Uterus (tissue), 4 donors: ENCODE measurements around the gene SDSL. TPM values are rescaled to one million over a fixed set of nuclear protein-coding genes. Genes with fewer than 3 reads are reported as not detected.

Source experiments
- DNase-seq, 2 donors: peaks; one replicate each; pipeline ENCODE4 v3.0.0-alpha.2; 2019 to 2020
- H3K27ac ChIP-seq, 2 donors: fragments of 200-600 bp; sonication (generic); 1 replicate in 1 of 2; 2 replicates in 1 of 2; pipeline ENCODE4 v1.5.1; 2016 to 2018
- H3K27me3 ChIP-seq, 2 donors: fragments of 200-600 bp; sonication (generic); one replicate each; pipeline ENCODE4 v1.5.1; 2018 to 2019; ENCODE audit warnings: control low read depth in 1 of 2
- H3K36me3 ChIP-seq, 2 donors: fragments of 200-600 bp; sonication (generic); one replicate each; pipeline ENCODE4 v1.5.1; 2019; ENCODE audit warnings: control low read depth in 1 of 2
- H3K4me1 ChIP-seq, 2 donors: fragments of 200-600 bp; sonication (generic); one replicate each; pipeline ENCODE4 v1.5.1; 2018 to 2019; ENCODE audit warnings: control low read depth in 1 of 2
- H3K4me3 ChIP-seq, 2 donors: fragments of 200-600 bp; sonication (generic); 1 replicate in 1 of 2; 2 replicates in 1 of 2; pipeline ENCODE4 v1.5.1; 2018 to 2019; ENCODE audit warnings: mild to moderate bottlenecking in 1 of 2
- H3K9me3 ChIP-seq, 2 donors: fragments of 200-600 bp; sonication (generic); one replicate each; pipeline ENCODE4 v1.5.1; 2019; ENCODE audit warnings: control low read depth in 1 of 2
- POLR2A ChIP-seq, 2 donors: fragments of 450-650 bp; IDR thresholded peaks; one replicate each; pipeline ENCODE4 v1.6.1; 2016; ENCODE audit warnings: antibody characterized with exemption in 2 of 2, mild to moderate bottlenecking in 1 of 2, moderate library complexity in 1 of 2
- intact Hi-C: fragments of 100-400 bp; cut with DNase I; formaldehyde crosslinking; loops from one replicate; pipeline ENCODE4 v1.15.1; 2023; ENCODE audit warnings: low total_unique reads
- total RNA-seq, 4 donors: library from RNA; depleted of rRNA in 3 of 4; stranded (reverse); fragments of >200 nt in 3 of 4; gene quantifications; one replicate each; pipeline versions ENCODE4 v1.1.0 to v1.2.4, GENCODE V29; 2014 to 2023
- TF ChIP-seq, protein P1 (sequence below), 4 experiments: fragments of 200-600 bp in 2 of 4; fragments of 450-650 bp in 2 of 4; sonication (generic) in 2 of 4; IDR thresholded peaks; one replicate each; pipeline ENCODE4 v1.5.1; 2016 to 2019; ENCODE audit warnings: antibody characterized with exemption in 4 of 4, mild to moderate bottlenecking in 2 of 4, moderate library complexity in 1 of 4
- donor health status: DM: yes; HTN: yes; CAD: no.

Gene SDSL
- total RNA-seq, 4 donors from 2014 or later, result 0.26 to 3.0 (median 0.61) TPM; not detected in 1

DNA sequence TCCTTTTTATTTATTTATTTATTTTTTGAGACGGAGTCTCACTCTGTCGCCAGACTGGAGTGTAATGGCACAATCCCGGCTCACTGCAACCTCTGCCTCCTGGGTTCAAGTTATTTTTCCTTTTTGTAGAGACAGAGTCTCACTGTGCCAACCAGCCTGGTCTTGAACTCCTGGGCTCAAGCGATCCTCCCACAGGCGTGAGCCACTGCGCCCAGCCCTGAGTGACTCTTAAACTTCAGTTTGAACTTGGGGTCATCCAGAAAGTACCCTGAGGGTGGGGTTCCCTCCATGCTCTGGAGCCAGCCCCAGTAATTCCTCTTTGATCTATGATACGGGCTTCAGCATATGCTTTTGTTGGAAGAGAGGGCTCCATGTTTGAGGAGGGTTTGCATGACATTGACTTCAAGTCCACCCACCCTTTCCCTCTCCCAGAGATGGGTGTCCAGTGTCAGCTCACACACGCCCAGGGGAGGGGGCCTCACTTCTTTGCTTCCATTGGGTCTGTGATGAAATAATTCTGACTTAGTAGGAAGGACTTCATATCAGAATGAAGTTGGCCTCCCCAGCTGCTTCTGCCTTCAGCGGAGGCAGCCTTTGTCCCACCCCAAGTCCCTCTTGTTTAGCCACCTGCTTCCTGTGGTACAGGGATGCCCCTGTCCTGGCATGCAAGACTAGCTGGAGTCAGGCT is 30.4 kb upstream of the SDSL start:
- Histone ChIP-seq H3K27me3 (no peaks in the 10 kb centered on the region), H3K4me1 (no peaks in the 10 kb centered on the region), H3K4me3 (no peak overlapping the region), H3K9me3 (no peaks in the 10 kb centered on the region), H3K36me3 (no peaks in the 10 kb centered on the region), H3K27ac (no peak overlapping the region)
- DNase-seq, result no peak
- TF ChIP-seq, protein P1, sequence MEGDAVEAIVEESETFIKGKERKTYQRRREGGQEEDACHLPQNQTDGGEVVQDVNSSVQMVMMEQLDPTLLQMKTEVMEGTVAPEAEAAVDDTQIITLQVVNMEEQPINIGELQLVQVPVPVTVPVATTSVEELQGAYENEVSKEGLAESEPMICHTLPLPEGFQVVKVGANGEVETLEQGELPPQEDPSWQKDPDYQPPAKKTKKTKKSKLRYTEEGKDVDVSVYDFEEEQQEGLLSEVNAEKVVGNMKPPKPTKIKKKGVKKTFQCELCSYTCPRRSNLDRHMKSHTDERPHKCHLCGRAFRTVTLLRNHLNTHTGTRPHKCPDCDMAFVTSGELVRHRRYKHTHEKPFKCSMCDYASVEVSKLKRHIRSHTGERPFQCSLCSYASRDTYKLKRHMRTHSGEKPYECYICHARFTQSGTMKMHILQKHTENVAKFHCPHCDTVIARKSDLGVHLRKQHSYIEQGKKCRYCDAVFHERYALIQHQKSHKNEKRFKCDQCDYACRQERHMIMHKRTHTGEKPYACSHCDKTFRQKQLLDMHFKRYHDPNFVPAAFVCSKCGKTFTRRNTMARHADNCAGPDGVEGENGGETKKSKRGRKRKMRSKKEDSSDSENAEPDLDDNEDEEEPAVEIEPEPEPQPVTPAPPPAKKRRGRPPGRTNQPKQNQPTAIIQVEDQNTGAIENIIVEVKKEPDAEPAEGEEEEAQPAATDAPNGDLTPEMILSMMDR (IDR thresholded peaks at IDR 0.05), result no peak
- intact Hi-C loops, result no loop called here

DNA sequence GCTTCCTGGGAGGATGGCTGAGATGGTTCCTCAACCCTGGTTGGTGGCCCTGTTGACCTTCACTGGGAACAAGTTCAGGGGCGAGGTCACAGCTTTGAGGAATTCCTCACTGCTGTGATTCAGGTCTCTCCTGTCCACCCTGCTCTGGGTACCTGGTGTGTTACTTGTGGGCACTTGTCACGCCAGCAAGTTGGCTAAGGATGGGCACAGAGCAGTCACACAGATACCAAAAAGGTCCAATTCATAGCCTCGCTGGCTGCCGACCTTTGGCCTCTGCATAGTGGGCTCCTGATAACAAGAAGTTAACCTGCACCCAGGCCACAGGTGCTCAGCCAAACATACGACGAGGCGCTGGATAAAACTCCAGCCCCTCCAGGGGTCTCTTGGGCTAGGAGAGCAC is 29.7 kb upstream of the SDSL start:
- intact Hi-C loops, result no loop called here
- Histone ChIP-seq H3K4me3 (no peak overlapping the region), H3K9me3 (no peaks in the 10 kb centered on the region), H3K27me3 (no peaks in the 10 kb centered on the region), H3K4me1 (no peaks in the 10 kb centered on the region), H3K36me3 (no peaks in the 10 kb centered on the region), H3K27ac (no peak overlapping the region)
- TF ChIP-seq POLR2A (IDR thresholded peaks at IDR 0.05), result no peak
- TF ChIP-seq, protein P1 (IDR thresholded peaks at IDR 0.05), result no peak
- DNase-seq, result no peak

DNA sequence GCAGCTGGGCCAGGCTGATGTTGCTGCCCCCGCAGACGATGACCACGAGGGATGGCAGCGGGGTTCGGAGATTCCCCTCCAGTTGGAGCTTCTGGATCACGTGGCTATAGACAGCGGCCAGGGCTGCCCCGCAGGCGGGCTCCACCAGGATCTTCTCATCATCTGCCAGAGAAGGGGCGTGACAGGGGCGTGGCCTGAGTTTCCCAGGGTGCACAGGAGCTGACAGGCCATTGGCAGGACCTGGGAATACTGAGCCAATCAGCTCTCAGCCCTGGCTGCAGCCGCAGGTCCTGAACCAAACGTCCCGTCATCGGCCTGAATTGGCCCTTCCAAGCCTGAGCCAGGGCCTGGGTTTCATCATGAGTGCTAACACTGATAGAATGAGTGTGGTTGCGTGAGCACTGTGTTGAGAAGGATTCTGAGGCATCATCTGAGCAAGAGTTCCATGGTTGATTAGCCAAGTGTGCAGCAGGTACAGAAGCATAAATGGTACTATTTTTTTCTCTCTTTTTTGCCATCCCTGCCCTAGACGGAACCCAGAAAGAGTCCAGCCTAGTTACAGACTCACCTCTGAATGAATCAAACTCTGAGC is 29.1 kb upstream of the SDSL start:
- Histone ChIP-seq H3K36me3 (no peaks in the 10 kb centered on the region), H3K27ac (no peak overlapping the region), H3K4me1 (no peaks in the 10 kb centered on the region), H3K27me3 (no peaks in the 10 kb centered on the region), H3K4me3 (no peak overlapping the region), H3K9me3 (no peaks in the 10 kb centered on the region)
- intact Hi-C loops, result no loop called here
- TF ChIP-seq, protein P1 (IDR thresholded peaks at IDR 0.05), result no peak
- no peak for TF ChIP-seq POLR2A (IDR thresholded peaks at IDR 0.05)
- DNase-seq, result no peak

DNA sequence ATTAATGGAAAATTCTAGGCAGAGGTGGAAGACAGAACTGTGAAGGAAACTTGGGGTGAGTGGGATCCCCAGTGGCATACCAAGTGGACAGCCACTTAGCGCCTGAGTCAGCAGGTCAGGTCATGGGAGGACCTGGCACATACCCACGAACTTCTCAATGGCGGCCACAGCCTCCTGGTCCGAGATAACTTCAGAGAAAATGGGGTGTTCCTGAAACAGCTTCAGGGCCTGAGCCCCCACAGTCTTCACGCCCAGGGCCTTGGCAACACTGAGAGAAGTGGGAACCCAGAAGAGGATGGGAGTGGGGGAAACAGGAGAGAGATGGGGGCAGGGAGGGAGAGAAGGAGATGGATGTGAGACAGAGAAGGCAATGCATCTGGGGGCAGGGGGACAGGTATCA is 28.4 kb upstream of the SDSL start:
- Histone ChIP-seq H3K4me3 (no peak overlapping the region), H3K9me3 (no peaks in the 10 kb centered on the region), H3K4me1 (no peaks in the 10 kb centered on the region), H3K27me3 (no peaks in the 10 kb centered on the region), H3K36me3 (no peaks in the 10 kb centered on the region), H3K27ac (no peak overlapping the region)
- TF ChIP-seq, protein P1 (IDR thresholded peaks at IDR 0.05), result no peak
- no peak for TF ChIP-seq POLR2A (IDR thresholded peaks at IDR 0.05)
- intact Hi-C loops, result no loop called here
- no peak for DNase-seq

DNA sequence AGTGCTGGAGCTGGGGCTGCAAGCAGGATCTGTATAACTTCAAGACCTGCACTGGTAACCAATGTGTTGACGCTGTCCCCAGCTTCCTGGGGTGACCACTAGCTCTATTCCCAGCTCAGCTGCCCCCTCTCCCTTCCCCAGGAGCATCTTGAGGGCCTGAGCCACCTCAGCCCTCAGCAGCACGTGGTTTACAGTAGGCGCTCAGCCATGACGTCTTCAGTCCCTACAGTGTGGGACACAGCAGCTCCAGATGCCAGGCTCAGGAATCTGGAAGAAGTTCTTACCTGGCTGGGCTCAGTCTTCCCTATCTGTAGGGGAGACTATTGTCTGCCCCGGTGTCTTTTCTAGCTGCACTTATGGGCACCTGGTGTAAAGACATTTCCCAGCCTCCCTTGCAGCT is 27.1 kb upstream of the SDSL start:
- H3K4me3 ChIP-seq, result no peak overlapping the region
- H3K27ac ChIP-seq, result no peak overlapping the region
- no peaks in the 10 kb centered on the region for H3K36me3 ChIP-seq
- no peaks in the 10 kb centered on the region for H3K27me3 ChIP-seq
- no peaks in the 10 kb centered on the region for H3K9me3 ChIP-seq
- no peaks in the 10 kb centered on the region for H3K4me1 ChIP-seq
- intact Hi-C loops, result no loop called here
- no peak for DNase-seq
- no peak for TF ChIP-seq POLR2A (IDR thresholded peaks at IDR 0.05)
- TF ChIP-seq, protein P1 (IDR thresholded peaks at IDR 0.05), result no peak
